GM12878 (cell line): ENCODE data around the gene PP2D1. TPM values are rescaled to one million over a fixed set of nuclear protein-coding genes. Genes with fewer than 3 reads are reported as not detected.

Source experiments
- ATAC-seq: fragments of 200-7000 bp; cut with Tn5 transposase; 3 replicates; pipeline ENCODE4 v1.9.1; 2020; ENCODE audit warnings: mild to moderate bottlenecking, moderate library complexity
- BruUV-seq: library from RNA; stranded (reverse); fragments of 400-500 nt; replicated peaks from 2 replicates; lab custom pipeline; 2021; lab: Mats Ljungman, UMichigan
- CTCF ChIA-PET: fragments of 300-600 bp; sonication (Branson Sonifier 250); formaldehyde crosslinking; extraction: SDS; loops from one replicate; lab custom pipeline; 2021; ENCODE audit warnings: inconsistent platforms; lab: Yijun Ruan, JAX
- POLR2A ChIA-PET: fragments of 350-600 bp; formaldehyde crosslinking; extraction: SDS; loops from one replicate; lab custom pipeline; 2021; ENCODE audit warnings: inconsistent platforms; lab: Charles Lee
- RAD21 ChIA-PET: fragments of 300-600 bp; sonication (Branson Sonifier 250); formaldehyde crosslinking; loops from one replicate; lab custom pipeline; 2023; ENCODE audit warnings: antibody characterized with exemption; ENCODE audit not compliant: unreplicated experiment; lab: Charles Lee
- SMC1A ChIA-PET: fragments of 300-600 bp; sonication (Branson Sonifier 250); formaldehyde crosslinking; loops from one replicate; lab custom pipeline; 2023; ENCODE audit not compliant: unreplicated experiment, uncharacterized antibody; lab: Charles Lee
- DNase-seq: peaks from one replicate; pipeline ENCODE4 v3.0.0-alpha.2; 2011; ENCODE audit warnings: low read depth, low spot score
- FAIRE-seq: peaks from 3 replicates; lab custom pipeline; 2011; peaks lifted over from hg19 to GRCh38; lab: Jason Lieb, UNC
- H2AFZ ChIP-seq: 2 replicates; pipeline ENCODE4 v1.6.0; 2011; ENCODE audit warnings: low read depth, low read length, control low read depth; ENCODE audit not compliant: control insufficient read depth
- H3K27ac ChIP-seq: 2 replicates; pipeline ENCODE4 v1.5.1; 2011; ENCODE audit warnings: control low read depth; ENCODE audit not compliant: control insufficient read depth, insufficient read depth
- H3K27me3 ChIP-seq, 2 experiments: replicated peaks in 1 of 2; 2 replicates each; pipeline versions ENCODE4 v1.6.0 to v1.6.1; 2011; ENCODE audit warnings: low read length in 1 of 2; ENCODE audit not compliant: control insufficient read depth in 2 of 2, insufficient read depth in 2 of 2
- H3K36me3 ChIP-seq, 2 experiments: 2 replicates each; pipeline ENCODE4 v1.5.1; 2011; ENCODE audit warnings: low read length in 1 of 2; ENCODE audit not compliant: control insufficient read depth in 2 of 2, insufficient read depth in 2 of 2
- H3K4me1 ChIP-seq: 2 replicates; pipeline ENCODE4 v1.6.1; 2011; ENCODE audit warnings: mild to moderate bottlenecking, low read length, moderate library complexity, mixed read lengths; ENCODE audit not compliant: control insufficient read depth, insufficient read depth
- H3K4me2 ChIP-seq: 2 replicates; pipeline ENCODE4 v1.6.0; 2011; ENCODE audit warnings: control low read depth; ENCODE audit not compliant: control insufficient read depth, insufficient read depth
- H3K4me3 ChIP-seq: fragments of 200-600 bp; sonication (generic); 2 replicates; pipeline ENCODE4 v1.5.1; 2016
- H3K79me2 ChIP-seq: 2 replicates; pipeline ENCODE4 v1.6.0; 2011; ENCODE audit warnings: low read length; ENCODE audit not compliant: control insufficient read depth, insufficient read depth
- H3K9ac ChIP-seq: 2 replicates; pipeline ENCODE4 v1.8.0; 2011; ENCODE audit warnings: low read length, control low read depth, mixed read lengths; ENCODE audit not compliant: control insufficient read depth, insufficient read depth
- H3K9me3 ChIP-seq: replicated peaks from 3 replicates; pipeline ENCODE4 v1.5.1; 2011; ENCODE audit warnings: mild to moderate bottlenecking, low read length; ENCODE audit not compliant: control insufficient read depth, insufficient read depth
- H4K20me1 ChIP-seq: 2 replicates; pipeline ENCODE4 v1.6.0; 2011; ENCODE audit not compliant: control insufficient read depth, insufficient read depth
- DPF2 ChIP-seq: fragments of 450-650 bp; IDR thresholded peaks from 2 replicates; pipeline ENCODE4 v1.6.1; 2017; ENCODE audit warnings: mild to moderate bottlenecking
- WGBS: methylation state at CpG from one replicate; pipeline ENCODE4 v1.1.6; 2016; ENCODE audit warnings: low lambda C conversion rate; ENCODE audit not compliant: insufficient replicate concordance, insufficient coverage; ENCODE audit errors: missing lambda C conversion rate; 5-methylcytosine and 5-hydroxymethylcytosine counted together
- in situ Hi-C: fragments of 300-500 bp; cut with MboI; formaldehyde crosslinking; loops from 9 replicates; pipeline ENCODE4 v1.14.3; 2018; ENCODE audit warnings: mixed read lengths
- intact Hi-C: fragments of 100-400 bp; cut with micrococcal nuclease; formaldehyde crosslinking; loops from one replicate; pipeline ENCODE4 v1.14.2; 2022; ENCODE audit not compliant: unreplicated experiment
- polyA plus RNA-seq, 11 experiments: library from polyadenylated mRNA; depleted of rRNA in 4 of 11; unstranded in 6 of 11; stranded (reverse) in 5 of 11; fragments of >200 nt; fragmentation: Nextera tagmentation in 4 of 11; fragmentation: Illumina TruSeq in 1 of 11; extraction: Ambion mirVana in 4 of 11; extraction: Trizol in 1 of 11; gene quantifications; 1 replicate in 1 of 11; 2 replicates in 10 of 11; pipeline versions ENCODE4 v1.2.1 to v1.2.3, GENCODE V29; 2011 to 2016; ENCODE audit warnings: inconsistent platforms in 2 of 11, missing spikeins in 2 of 11, low read depth in 1 of 11
- total RNA-seq, 4 experiments: library from RNA; depleted of rRNA in 3 of 4; stranded (reverse); fragments of >200 nt in 3 of 4; fragmentation: Illumina TruSeq in 1 of 4; extraction: Trizol in 1 of 4; gene quantifications; 2 replicates each; pipeline versions ENCODE4 v1.2.1 to v1.2.3, GENCODE V29; 2013 to 2021
- TF ChIP-seq, protein P1 (sequence below): IDR thresholded peaks from 2 replicates; pipeline ENCODE4 v1.6.1; 2012; ENCODE audit warnings: low read length, inconsistent platforms

PP2D1 gene
- total and polyA plus RNA-seq, 10 of the 15 experiments (the other 5 are each of a cell fraction or from before 2014, with no cell fraction given): 0.04 to 0.18 (median 0.17) TPM; not detected in 7

DNA sequence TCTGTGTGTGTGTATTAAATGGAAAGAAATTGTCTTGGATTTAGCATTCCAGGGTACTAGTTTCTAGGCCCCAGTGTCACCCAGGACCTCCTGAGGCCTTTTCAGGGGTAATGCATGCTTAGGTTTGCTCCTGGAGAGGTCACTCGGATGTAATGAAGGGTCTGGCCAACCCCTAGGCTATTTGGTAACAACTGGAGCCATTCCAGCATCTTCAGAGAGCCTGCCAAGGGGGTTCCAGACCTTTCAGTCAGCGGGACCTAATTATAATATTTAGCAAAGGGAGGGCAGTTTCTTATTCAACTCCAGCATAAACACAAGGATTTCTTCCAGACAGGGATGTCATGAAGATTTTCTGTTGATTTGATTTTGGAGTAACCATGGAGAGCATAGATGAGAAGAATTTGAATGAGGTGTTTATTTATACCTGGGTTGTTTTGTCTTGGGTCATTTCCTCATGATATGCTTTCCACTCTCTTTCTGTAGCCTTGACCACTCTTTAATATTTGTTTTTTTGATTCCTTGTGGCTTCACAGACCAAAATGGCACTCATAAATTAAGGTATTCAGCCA lies 45.6 kb upstream of the PP2D1 start:
- CTCF ChIA-PET: no interaction called here
- ATAC-seq (no peak), DNase-seq (no peak), FAIRE-seq (no peak)
- Histone ChIP-seq H2AFZ (no peak overlapping the region), H3K4me3 (no peak overlapping the region), H3K27ac (no peak overlapping the region), H3K36me3 (no peaks in the 10 kb centered on the region), H3K9ac (no peak overlapping the region), H3K79me2 (no peaks in the 10 kb centered on the region; the same call in 1 of the 2 replicates), H3K4me2 (no peak overlapping the region), H3K4me1 (peaks cover 26% of the 10 kb centered on the region), H3K27me3 (no peaks in the 10 kb centered on the region), H4K20me1 (no peaks in the 10 kb centered on the region), H3K9me3 (no peaks in the 10 kb centered on the region)
- RAD21 ChIA-PET: interaction anchor here (0.7 to 1.5 kb wide), 2 partner anchors 13 to 16 kb away, joined by 4 to 5 read pairs; no protein-coding TSS in a partner anchor
- 100% methylated on average over 2 of the region's 2 CpGs for WGBS
- SMC1A ChIA-PET: interaction anchor here (0.8 to 1.3 kb wide), 5 partner anchors 10 to 129 kb away, joined by 3 to 4 read pairs (median 4); partner anchors contain the start of gene SGO1
- POLR2A ChIA-PET: interaction anchor here (0.7 to 1.4 kb wide), 2 partner anchors 15 to 20 kb away, joined by 4 to 7 read pairs; no protein-coding TSS in a partner anchor
- in situ Hi-C loops: no loop called here
- intact Hi-C loops: loop anchor here (5.0 kb wide), 1 partner anchor 130 kb away; the partner anchor contains the start of gene SGO1
- TF ChIP-seq, protein P1, sequence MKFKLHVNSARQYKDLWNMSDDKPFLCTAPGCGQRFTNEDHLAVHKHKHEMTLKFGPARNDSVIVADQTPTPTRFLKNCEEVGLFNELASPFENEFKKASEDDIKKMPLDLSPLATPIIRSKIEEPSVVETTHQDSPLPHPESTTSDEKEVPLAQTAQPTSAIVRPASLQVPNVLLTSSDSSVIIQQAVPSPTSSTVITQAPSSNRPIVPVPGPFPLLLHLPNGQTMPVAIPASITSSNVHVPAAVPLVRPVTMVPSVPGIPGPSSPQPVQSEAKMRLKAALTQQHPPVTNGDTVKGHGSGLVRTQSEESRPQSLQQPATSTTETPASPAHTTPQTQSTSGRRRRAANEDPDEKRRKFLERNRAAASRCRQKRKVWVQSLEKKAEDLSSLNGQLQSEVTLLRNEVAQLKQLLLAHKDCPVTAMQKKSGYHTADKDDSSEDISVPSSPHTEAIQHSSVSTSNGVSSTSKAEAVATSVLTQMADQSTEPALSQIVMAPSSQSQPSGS: 0 out of 2 replicates have a peak, but pooled peaks have one; percentile 7
- no peak for TF ChIP-seq DPF2
- BruUV-seq: no TSS peak
